Stimulated activated naive CD8-positive, alpha-beta T cell treated with anti-CD3 and anti-CD28 coated beads, Interleukin-15, Interleukin-2, amounts not matched to agents 100 U/mL and 50 U/mL, for 24 hours (primary cell): Measurements from ENCODE around the gene XXYLT1.

Source experiments
- ATAC-seq: fragments of 150-1000 bp; cut with Tn5 transposase; one replicate; pipeline ENCODE4 v1.10.0; 2021
- DNase-seq: peaks from one replicate; pipeline ENCODE4 v3.0.0; 2021

Gene XXYLT1

DNA sequence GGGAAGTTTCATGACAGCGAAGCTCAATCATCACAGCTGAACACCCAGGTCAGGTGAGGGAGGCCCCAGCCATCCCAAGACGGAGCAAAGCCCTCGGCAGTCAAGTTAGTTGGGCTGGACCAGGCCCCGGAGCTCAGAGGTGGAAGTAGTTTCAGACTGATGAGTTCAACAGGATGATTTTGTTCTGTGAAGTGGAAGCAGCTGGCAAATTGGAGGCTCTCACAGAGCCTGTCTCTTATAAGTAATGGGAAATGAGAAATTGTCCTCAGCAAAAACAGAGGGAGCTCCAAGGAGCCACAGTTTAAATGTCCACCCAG lies 245.1 kb downstream of the XXYLT1 start:
- ATAC-seq (no peak), DNase-seq (no peak)

DNA sequence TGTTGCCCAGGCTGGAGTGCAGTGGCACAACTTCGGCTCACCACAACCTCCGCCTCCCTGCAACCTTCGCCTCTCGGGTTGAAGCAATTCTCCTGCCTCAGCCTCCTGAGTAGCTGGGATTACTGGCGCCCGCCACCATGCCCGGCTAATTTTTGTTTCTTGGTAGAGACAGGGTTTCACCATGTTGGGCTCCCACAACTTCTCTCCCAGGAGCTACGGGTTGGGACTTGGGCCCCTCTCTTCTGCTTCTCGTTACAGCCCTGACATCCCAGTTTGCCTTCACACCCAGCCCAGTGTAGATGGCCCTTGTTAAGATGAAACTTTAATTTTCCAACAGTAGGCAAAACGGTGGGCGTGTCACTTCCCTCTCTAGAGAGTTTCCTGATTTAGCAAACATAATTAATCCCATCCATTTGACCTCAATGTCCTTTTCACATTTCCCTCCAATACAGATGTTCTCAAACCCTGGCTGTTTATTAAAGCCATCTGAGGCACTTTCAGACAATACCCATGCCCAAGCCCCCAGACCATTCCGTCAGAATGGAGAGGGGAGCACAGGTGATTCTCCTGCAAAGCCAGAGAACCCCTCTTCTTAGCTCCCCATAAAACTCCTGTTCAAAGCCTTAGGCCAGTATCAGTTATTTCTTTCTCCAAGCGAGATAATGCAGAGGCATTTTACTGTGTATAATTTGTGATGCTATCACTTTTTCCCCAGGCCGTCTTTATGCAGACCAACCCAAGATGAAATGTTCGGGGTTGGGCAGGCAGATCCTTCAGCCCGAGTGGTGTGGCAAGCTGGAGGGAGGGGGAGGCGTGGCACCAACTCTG lies 245.7 kb downstream of the XXYLT1 start:
- DNase-seq, result no peak
- ATAC-seq, result no peak

DNA sequence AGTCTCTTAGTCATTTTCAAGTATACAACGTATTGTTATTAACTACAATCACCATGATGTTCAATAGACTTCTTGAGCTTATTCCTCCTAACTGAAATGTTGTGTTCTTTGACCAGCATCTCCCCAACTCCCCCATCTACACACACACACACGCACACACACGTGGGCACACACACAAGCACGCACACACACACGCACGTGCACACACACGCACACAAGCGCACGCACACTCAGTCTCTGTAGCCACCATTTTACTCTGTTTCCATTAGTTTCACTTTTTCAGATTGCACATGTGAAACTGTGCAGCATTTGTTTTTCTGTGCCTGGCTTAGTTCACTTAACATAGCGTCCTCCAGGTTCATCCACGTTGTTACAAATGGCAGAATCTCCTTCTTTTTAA lies 247.0 kb downstream of the XXYLT1 start:
- no peak for ATAC-seq
- DNase-seq, result no peak

DNA sequence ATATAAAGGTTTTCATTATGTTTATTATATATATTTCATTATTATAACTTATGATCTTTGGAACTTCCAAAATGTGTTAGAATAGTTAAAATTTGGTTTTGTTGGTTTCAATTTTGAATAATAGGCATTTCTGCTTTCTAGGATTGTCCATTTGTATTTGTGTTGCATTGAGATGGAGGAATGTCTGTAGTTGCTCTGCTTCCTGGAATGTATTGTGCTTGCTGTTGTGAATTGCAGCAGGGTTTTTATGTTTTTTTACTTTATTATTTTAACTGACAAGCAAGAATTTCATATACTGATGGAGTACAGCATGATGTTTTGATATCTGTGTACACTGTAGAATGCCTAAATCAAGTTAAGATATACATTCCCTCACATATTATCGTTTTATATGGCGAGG lies 247.4 kb downstream of the XXYLT1 start:
- ATAC-seq (no peak), DNase-seq (no peak)

DNA sequence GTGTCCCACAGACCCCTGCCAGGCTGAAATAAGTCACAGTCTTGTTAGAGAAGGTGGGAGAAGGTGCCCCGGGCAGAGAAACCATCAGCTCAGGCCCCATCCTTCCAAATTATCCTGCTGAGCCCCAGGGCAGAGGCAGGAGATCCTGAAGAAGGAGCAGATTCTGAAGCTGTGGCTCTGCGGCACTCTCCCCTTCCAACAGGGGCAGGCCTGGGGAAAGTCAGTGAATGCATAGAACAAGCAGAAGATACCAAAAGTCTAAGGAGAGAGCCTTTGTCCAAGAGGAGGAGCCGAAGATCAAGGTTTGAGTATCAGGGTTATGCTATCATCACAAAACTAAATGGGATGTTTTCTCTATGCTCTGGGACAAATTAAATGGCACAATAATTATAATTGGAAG lies 249.3 kb downstream of the XXYLT1 start:
- DNase-seq (no peak), ATAC-seq (no peak)

DNA sequence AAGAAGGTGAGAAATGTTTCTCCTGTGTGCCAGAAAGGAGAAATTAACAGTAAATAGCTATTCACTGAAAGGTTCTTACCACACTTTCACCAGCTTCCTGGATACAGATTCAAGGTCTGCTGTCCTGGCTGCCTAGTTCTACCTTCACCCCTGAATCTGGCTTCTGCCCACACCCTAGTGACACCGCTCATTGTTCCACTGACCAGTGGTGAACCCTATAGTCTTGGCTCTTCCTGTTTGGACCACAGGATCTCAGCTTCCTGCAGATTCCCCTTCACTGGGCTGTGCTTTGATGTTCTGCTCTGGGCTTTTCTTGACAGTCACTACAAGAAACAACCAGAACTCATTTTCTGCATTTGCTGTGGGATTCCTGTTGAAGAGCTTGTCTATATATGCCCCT lies 250.0 kb downstream of the XXYLT1 start:
- ATAC-seq, result no peak
- no peak for DNase-seq

DNA sequence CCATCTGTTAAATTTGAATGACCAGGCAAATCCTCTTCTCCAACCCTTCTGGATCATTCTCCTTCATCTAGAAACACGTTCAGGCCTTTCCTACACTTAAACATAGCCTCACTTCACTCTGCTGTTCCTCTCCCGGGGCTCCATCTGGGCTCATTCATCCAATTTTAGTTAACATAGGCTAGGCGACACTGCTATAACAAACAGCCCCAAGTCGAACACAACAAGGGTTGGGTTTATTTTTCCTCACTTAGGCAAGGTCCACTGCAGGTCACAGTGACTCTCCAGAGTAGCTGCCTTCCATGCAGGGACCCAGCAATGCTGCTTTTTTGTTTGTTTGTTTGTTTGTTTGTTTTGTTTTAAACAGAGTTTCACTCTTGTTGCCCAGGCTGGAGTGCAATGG lies 250.8 kb downstream of the XXYLT1 start:
- ATAC-seq, result no peak
- DNase-seq, result no peak

DNA sequence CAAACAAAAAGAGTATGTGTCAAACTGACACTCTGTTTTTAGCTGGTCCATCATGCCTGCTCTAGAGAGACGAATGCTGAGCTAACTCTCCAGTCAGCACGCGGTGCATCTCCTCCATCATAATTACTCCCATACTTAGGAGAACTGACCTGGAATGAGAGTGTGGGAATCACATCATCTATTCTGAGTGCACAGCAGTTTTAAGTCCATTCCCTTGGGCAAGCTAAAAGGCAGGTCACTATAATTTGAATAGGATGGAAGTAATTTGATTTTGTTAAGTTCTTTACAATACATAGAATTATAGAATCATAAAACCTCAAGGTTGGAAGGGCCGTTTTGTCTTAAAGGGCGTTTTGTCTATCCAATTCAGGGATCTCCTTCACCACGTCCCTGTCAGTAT lies 251.6 kb downstream of the XXYLT1 start:
- ATAC-seq (no peak), DNase-seq (no peak)
